GM19023 (cell line): ENCODE results near the gene FKBP3.
"Not testable (repeated sequence)": the region's sequence is repeated elsewhere in the genome, so short reads cannot be mapped to it uniquely, and the experiment has no call there.

Experiments
- ATAC-seq: cut with Tn5 transposase; IDR thresholded peaks from one replicate; pipeline ENCODE4 v1.9.1; 2021; ENCODE audit warnings: mild to moderate bottlenecking, moderate library complexity; ENCODE audit not compliant: unreplicated experiment

FKBP3 gene

GRCh38 chr14:45134051-45134958, at the start of gene FKBP3:
FKBP3 (minus strand) TSS chr14:45134481; CDS start chr14:45134456, 25 bp downstream.
- peak; percentile 92 for ATAC-seq

DNA sequence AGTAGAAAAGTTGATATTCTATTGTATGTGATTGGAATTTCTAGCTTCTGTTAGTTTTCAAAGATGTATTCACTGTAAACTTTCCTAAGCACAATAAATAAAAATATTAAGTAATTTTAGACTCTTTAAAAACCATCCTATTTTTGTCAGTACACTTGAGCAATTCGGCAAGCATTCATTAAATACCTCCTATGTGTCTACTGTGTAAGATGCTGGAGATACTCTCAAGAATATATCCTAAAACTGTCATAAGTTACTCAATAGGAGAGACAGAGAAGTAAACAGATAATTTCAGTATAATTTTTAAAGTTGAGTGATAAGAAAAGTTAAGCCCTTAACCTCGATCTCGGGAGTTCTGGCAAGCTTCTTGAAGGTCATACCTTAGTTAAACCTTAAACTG, 47.5 kb upstream of the FKBP3 start:
- ATAC-seq = no peak

GRCh38 chr14:45181329-45181728, 47.0 kb upstream of the FKBP3 start:
- ATAC-seq = no peak

- ATAC-seq = no peak
These were observed 42.8 kb upstream of the FKBP3 start for GRCh38 chr14:45177076-45177475.

DNA sequence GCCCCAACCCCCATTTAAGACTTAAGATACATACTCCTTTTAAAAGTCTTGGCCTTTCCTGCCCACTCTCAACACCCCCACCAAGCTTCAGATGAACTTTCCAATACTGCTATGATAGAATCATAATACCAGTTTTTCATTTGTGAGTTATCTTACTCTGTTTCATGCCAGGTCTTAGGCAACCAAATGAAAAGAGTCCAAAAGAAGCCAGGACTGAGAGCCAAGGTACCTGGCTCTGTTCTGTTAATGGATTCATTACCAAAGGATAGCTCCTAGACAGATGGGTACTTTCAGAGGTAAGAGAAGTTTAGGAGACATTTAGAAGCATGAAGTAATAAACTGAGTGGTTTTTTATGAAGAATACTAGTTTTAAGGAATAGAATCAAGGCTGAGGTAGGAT, 35.6 kb upstream of the FKBP3 start:
- no peak for ATAC-seq

GRCh38 chr14:45156067-45156466, 21.8 kb upstream of the FKBP3 start:
- ATAC-seq = peak; percentile 57

DNA sequence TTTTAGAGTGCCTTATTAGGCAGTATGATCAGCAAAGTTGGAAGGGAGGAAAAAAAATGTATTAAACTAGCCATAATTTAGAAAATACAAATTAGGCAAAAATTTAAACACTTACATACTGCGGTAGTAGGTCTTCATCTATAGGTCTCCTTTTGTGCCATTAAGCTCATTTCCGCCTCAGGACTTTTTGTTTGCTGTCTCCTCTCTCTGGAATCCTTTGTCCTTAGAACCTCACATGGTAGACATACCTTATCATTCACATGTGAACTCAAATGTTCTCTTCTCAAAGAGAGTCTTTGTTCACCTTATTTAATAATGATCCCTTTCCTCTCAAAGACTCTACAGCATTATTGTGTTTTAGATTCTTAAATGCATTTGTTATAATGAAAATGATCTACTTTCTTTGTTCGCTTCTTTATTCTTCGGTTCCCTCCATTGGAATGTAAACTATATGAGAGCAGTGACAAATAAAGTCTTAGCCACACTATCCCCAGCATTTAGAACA, 16.2 kb upstream of the FKBP3 start:
- no peak for ATAC-seq

DNA sequence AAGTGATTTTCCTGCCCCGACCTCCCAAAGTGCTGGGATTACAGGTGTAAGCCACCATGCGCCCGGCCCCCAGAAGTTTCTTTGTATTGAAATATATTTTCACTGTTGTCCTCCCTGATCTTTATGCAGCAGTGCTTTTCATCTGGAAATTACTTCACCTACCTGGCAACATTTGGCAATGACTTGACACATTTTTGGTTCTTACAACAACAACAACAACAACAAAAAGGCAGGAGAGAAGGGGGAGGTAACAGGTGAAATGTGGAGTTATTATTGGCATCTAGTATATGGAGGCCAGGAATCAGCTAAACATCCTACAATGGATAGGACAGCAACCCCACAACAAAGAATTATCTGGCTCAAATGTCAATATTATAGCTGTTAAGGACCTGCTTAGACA, 15.3 kb upstream of the FKBP3 start:
- no peak for ATAC-seq

DNA sequence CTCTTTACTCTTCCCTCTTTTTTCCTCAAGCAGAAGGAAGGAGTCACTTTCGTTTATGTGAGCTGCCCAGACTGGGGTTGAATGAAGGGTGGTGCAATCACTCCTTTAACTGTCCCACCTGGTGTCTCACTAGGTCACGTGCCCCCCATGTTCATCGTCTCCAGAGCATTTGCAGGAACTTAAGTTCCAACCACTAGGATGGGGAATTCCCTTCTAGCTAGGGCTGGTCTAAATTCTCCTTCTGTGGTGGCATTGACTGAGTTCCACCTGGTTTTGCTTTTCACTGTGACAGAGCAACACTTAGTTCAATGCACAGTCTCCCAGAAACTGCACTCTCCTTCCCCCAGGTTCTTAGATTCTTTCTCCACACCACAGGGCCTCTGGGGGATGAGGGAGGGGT, 10.9 kb upstream of the FKBP3 start:
- peak; percentile 61 for ATAC-seq

DNA sequence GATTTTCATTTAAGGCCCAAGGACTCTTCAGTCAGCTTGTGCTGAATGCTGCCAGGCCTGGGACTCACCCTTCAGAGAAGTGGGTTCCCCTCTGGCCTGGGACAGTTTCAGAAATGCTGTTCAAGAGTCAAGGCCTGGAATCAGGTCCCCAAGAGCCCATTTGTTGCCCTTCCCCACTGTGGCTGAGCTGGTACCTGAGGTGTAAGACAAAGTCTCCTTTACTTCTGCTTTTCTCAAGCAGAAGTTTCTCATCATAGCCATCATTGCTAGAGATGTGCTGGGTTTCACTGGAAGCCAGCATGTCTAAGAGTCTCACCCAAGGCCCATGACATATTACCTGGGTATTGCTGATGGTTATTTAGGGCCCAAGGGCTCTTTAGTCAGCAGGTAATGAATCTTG, 10.4 kb upstream of the FKBP3 start:
- ATAC-seq = peak; percentile 73

DNA sequence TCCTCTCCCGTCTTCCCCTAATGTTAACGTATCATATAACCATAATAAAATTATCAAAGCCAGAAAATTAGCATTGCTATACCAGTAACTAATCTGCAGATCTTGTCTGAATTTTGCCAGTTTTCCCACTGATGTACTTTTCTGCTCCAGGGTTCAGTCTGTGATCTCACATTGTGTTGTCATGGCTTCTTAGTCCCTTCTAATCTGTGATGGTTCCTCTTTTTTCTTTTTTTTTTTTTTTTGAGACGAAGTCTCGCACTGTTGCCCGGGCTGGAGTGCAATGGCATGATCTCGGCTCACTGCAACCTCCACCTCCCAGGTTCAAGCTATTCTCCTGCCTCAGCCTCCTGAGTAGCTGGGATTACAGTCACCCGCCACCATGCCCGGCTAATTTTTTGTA, 7.8 kb upstream of the FKBP3 start:
- ATAC-seq = not testable (repeated sequence)

DNA sequence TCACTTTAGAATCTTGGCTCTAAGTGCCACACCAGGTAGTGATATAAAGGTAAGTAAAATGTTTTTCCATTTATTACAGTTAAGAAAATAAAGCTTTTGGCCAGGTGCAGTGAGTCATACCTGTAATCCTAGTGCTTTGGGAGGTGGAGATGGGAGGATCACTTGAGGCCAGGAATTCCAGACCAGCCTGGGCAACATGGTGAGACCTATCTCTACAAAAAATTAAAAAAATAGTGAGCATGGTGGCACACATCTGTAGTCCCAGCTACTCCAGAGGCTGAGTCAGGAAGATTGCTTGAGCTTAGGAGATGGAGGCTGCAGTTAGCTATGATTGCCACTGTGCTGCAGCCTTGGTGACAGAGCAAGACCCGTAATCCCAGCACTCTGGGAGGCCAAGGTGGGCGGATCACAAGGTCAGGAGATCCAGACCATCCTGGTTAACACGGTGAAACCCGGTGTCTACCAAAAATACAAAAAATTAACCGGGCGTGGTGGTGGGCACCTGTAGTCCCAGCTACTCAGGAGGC, 6.4 kb upstream of the FKBP3 start:
- no peak for ATAC-seq

- ATAC-seq = no peak
These were observed 2.1 kb upstream of the FKBP3 start for GRCh38 chr14:45136399-45136798.

GRCh38 chr14:45135659-45136395, 1.5 kb upstream of the FKBP3 start, which contains the start of gene FANCM:
FANCM (plus strand) TSS chr14:45135930; CDS start chr14:45136032, 102 bp downstream.
- peak; percentile 31 for ATAC-seq

- ATAC-seq = no peak
These were observed 875 bp upstream of the FKBP3 start for GRCh38 chr14:45135156-45135555.

DNA sequence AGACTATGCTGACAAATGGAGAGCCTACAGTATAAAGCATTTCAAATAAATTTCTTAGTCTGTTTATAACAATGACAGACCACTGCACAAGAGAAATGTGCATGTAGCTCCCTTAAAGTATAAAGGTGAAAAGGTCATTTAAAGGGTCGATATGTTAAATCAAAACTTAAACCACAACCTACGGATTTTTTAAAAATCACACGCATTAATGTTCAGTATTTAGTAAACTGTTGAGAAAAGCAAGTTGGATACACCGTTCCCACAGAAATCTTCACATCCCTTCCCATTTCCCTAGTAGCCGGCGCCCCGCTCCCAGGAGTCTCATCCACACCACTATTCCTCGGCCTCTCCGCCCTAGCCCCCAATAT, 614 bp downstream of the FKBP3 start:
- ATAC-seq = no peak

- no peak for ATAC-seq
These were observed 5.2 kb downstream of the FKBP3 start for GRCh38 chr14:45128963-45129629.

DNA sequence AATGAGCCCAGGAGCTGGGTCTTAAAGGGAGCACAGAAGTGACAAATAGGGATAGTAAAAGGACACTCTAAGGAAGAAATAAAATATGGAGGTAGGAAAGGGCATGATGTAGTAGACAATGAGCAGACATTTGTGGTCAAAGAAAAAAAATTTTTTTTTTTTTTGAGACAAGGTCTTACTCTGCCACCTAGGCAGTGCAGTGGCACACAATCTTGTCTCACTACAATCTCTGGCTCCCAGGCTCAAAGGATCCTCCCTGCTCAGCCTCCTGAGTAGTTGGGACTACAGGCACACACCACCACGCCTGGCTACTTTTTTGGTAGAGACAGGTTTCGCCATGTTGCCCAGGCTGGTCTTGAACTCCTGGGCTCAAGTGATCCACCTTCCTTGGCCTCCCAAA, 8.5 kb downstream of the FKBP3 start:
- ATAC-seq = no peak

DNA sequence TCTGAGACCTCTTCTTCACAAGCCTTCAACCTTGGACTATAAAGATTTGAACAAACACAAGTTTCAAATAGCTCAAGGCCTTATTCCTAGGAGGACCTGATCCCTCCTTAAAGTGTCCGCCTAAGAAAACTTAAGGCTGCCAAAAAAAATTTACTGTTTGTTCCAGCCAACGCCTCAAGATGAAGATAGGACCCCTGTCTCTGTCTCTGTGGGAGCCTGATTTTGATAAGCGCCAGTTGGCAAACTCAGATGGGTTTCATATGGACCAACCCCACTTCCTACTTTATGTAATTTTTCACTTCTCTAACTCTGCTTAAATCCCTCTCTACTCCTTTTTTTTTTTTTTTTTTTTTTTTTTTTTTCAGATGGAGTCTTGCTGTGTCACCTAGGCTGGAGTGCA, 11.0 kb downstream of the FKBP3 start:
- ATAC-seq = no peak

- no peak for ATAC-seq
These were observed 14.2 kb downstream of the FKBP3 start for GRCh38 chr14:45120096-45120495.

- ATAC-seq = no peak
These were observed 15.7 kb downstream of the FKBP3 start for GRCh38 chr14:45118594-45118993.
